Neural progenitor cell (in vitro differentiated cells): ENCODE data around the gene ZCCHC10.

ENCODE experiments used
- EZH2 ChIP-seq: fragments of 200-600 bp; sonication (generic); IDR thresholded peaks from 2 replicates; pipeline ENCODE4 v1.6.1; 2017; ENCODE audit warnings: antibody characterized with exemption, mild to moderate bottlenecking, moderate library complexity
- EZH2phosphoT487 ChIP-seq: fragments of 200-600 bp; sonication (generic); IDR thresholded peaks from 2 replicates; pipeline ENCODE4 v1.6.1; 2017; ENCODE audit warnings: antibody characterized with exemption
- TF ChIP-seq, protein P1 (sequence below): fragments of 200-600 bp; sonication (generic); IDR thresholded peaks from 2 replicates; pipeline ENCODE4 v1.5.1; 2017; ENCODE audit warnings: antibody characterized with exemption, mild to moderate bottlenecking

DNA sequence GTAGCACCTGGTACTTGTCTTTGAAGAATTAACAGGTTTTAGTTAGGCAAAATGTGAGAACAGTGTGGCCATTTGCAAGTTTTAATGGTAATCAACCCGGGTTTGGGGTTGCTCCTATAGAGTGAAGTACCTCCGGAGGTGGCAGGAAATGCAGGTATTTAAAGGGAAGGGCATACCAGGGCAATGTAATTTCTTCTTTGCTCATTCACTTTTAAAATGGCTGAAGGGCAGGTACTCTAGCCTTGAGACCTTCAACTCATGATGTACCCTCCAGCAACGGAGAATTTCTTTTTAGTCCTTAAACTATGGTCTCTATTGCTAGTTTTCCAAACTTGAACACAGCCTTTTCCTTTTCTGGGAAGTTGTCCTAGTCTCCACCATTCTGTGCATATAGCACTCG lies 24.2 kb upstream of the ZCCHC10 start:
- TF ChIP-seq EZH2 (no peak), EZH2phosphoT487 (no peak)
- TF ChIP-seq, protein P1, sequence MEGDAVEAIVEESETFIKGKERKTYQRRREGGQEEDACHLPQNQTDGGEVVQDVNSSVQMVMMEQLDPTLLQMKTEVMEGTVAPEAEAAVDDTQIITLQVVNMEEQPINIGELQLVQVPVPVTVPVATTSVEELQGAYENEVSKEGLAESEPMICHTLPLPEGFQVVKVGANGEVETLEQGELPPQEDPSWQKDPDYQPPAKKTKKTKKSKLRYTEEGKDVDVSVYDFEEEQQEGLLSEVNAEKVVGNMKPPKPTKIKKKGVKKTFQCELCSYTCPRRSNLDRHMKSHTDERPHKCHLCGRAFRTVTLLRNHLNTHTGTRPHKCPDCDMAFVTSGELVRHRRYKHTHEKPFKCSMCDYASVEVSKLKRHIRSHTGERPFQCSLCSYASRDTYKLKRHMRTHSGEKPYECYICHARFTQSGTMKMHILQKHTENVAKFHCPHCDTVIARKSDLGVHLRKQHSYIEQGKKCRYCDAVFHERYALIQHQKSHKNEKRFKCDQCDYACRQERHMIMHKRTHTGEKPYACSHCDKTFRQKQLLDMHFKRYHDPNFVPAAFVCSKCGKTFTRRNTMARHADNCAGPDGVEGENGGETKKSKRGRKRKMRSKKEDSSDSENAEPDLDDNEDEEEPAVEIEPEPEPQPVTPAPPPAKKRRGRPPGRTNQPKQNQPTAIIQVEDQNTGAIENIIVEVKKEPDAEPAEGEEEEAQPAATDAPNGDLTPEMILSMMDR, result no peak
